ENCODE data around the gene ASCL5. TPM values are rescaled to one million over a fixed set of nuclear protein-coding genes. Genes with fewer than 3 reads are reported as not detected.

Gene ASCL5
- polyA plus RNA-seq, 5 donors, result 0.17 to 0.89 (median 0.36) TPM

- no peak for DNase-seq
These were observed 14.7 kb downstream of the ASCL5 start, which contains the start of gene CACNA1S for GRCh38 chr1:201112173-201112731. TSS of gene CACNA1S (minus strand) at chr1:201112426. CDS start at chr1:201112339, 87 bp downstream.

- DNase-seq, result no peak
These were observed 15.3 kb downstream of the ASCL5 start for GRCh38 chr1:201111672-201112071.

GRCh38 chr1:201111156-201111555 is 15.8 kb downstream of the ASCL5 start:
- DNase-seq, result no peak

GRCh38 chr1:201110616-201111015 is 16.4 kb downstream of the ASCL5 start:
- DNase-seq, result no peak

GRCh38 chr1:201110138-201110537 is 16.8 kb downstream of the ASCL5 start:
- no peak for DNase-seq

- no peak for DNase-seq
These were observed 17.3 kb downstream of the ASCL5 start for GRCh38 chr1:201109651-201110050.

- no peak for DNase-seq
These were observed 18.4 kb downstream of the ASCL5 start for GRCh38 chr1:201108614-201109013.

- DNase-seq, result no peak
These were observed 21.3 kb downstream of the ASCL5 start for GRCh38 chr1:201105688-201106087.

GRCh38 chr1:201104141-201104540 is 22.8 kb downstream of the ASCL5 start:
- DNase-seq, result no peak

GRCh38 chr1:201103666-201104065 is 23.3 kb downstream of the ASCL5 start:
- no peak for DNase-seq

- DNase-seq, result no peak
These were observed 26.6 kb downstream of the ASCL5 start for GRCh38 chr1:201100169-201100930.

- no peak for DNase-seq
These were observed 27.8 kb downstream of the ASCL5 start for GRCh38 chr1:201098992-201099677.

- DNase-seq, result no peak
These were observed 29.8 kb downstream of the ASCL5 start for GRCh38 chr1:201096977-201097856.

- DNase-seq, result no peak
These were observed 30.9 kb downstream of the ASCL5 start for GRCh38 chr1:201096041-201096461.

GRCh38 chr1:201095581-201095980 is 31.4 kb downstream of the ASCL5 start:
- no peak for DNase-seq

GRCh38 chr1:201094832-201095231 is 32.2 kb downstream of the ASCL5 start:
- no peak for DNase-seq

GRCh38 chr1:201093962-201094361 is 33.0 kb downstream of the ASCL5 start:
- DNase-seq, result no peak

GRCh38 chr1:201093561-201093960 is 33.4 kb downstream of the ASCL5 start:
- no peak for DNase-seq

GRCh38 chr1:201092738-201093137 is 34.2 kb downstream of the ASCL5 start:
- DNase-seq, result no peak

- no peak for DNase-seq
These were observed 35.7 kb downstream of the ASCL5 start for GRCh38 chr1:201091256-201091655.

GRCh38 chr1:201090541-201090940 is 36.4 kb downstream of the ASCL5 start:
- no peak for DNase-seq

GRCh38 chr1:201089596-201089995 is 37.4 kb downstream of the ASCL5 start:
- DNase-seq, result no peak
